Measurements from ENCODE around the gene PDE6B. TPM values are rescaled to one million over a fixed set of nuclear protein-coding genes. Genes with fewer than 3 reads are reported as not detected.

Gene PDE6B
- total and polyA plus RNA-seq, 2 of the 13 experiments (the other 11 are each of a cell fraction or from before 2014, with no cell fraction given): 0.38 to 0.40 TPM

- TF ChIP-seq ZNF687 (CRISPR knock-in tag; IDR thresholded peaks at IDR 0.05) (no peak), ZNF75D (CRISPR knock-in tag; IDR thresholded peaks at IDR 0.05; ENCODE audit: borderline replicate concordance) (peak; percentile 83; the same call in 1 of the 2 replicates), ZNF672 (CRISPR knock-in tag; IDR thresholded peaks at IDR 0.05) (no peak)
Measured at GRCh38 chr4:617644-618641, 7.4 kb upstream of the PDE6B start (continued).

GRCh38 chr4:620201-620600 lies 5.2 kb upstream of the PDE6B start:
- CTCF ChIA-PET (ENCODE audit: low intra/inter-chr PET ratio, low total read pairs): no interaction called here
- FAIRE-seq: no peak
- TF ChIP-seq DNMT3B (CRISPR knock-in tag; conservative IDR thresholded peaks at IDR 0.05) (no peak), DPF2 (CRISPR knock-in tag; IDR thresholded peaks at IDR 0.05; ENCODE audit: borderline replicate concordance, low read depth) (no peak), IKZF1 (IDR thresholded peaks at IDR 0.05) (no peak), MIER2 (CRISPR knock-in tag; IDR thresholded peaks at IDR 0.05) (no peak), ZBTB33 (CRISPR knock-in tag; IDR thresholded peaks at IDR 0.05) (no peak), ZNF788 (CRISPR knock-in tag; IDR thresholded peaks at IDR 0.05; ENCODE audit: borderline replicate concordance) (no peak), ZKSCAN8 (CRISPR knock-in tag; IDR thresholded peaks at IDR 0.05; ENCODE audit: borderline replicate concordance) (no peak)
- TF ChIP-seq, protein P1, sequence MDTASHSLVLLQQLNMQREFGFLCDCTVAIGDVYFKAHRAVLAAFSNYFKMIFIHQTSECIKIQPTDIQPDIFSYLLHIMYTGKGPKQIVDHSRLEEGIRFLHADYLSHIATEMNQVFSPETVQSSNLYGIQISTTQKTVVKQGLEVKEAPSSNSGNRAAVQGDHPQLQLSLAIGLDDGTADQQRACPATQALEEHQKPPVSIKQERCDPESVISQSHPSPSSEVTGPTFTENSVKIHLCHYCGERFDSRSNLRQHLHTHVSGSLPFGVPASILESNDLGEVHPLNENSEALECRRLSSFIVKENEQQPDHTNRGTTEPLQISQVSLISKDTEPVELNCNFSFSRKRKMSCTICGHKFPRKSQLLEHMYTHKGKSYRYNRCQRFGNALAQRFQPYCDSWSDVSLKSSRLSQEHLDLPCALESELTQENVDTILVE (CRISPR knock-in tag; IDR thresholded peaks at IDR 0.05): no peak
- TF ChIP-seq, protein P2, sequence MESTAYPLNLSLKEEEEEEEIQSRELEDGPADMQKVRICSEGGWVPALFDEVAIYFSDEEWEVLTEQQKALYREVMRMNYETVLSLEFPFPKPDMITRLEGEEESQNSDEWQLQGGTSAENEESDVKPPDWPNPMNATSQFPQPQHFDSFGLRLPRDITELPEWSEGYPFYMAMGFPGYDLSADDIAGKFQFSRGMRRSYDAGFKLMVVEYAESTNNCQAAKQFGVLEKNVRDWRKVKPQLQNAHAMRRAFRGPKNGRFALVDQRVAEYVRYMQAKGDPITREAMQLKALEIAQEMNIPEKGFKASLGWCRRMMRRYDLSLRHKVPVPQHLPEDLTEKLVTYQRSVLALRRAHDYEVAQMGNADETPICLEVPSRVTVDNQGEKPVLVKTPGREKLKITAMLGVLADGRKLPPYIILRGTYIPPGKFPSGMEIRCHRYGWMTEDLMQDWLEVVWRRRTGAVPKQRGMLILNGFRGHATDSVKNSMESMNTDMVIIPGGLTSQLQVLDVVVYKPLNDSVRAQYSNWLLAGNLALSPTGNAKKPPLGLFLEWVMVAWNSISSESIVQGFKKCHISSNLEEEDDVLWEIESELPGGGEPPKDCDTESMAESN (CRISPR knock-in tag; conservative IDR thresholded peaks at IDR 0.05): no peak

More at GRCh38 chr4:620201-620600, 5.2 kb upstream of the PDE6B start:
- intact Hi-C loops (cut with micrococcal nuclease; ENCODE audit: unreplicated experiment): no loop called here
- H3K4me1 ChIP-seq (ENCODE audit: insufficient read depth, low read length): no peaks in the 10 kb centered on the region
- H2AFZ ChIP-seq (ENCODE audit: low read length): no peak overlapping the region
- no peaks in the 10 kb centered on the region for H4K20me1 ChIP-seq (ENCODE audit: insufficient read depth, low read length)
- POLR2A ChIA-PET: no interaction called here
- no peak overlapping the region for H3K4me2 ChIP-seq (ENCODE audit: low read depth, low read length)
- no peaks in the 10 kb centered on the region for H3K9me3 ChIP-seq (ENCODE audit: low read length)
- H3K36me3 ChIP-seq (replicated peaks in 1 of 2; ENCODE audit: control insufficient read depth in 1 of 2, insufficient read depth in 2 of 2, low read length in 2 of 2): no peaks in the 10 kb centered on the region
- no TSS peak for BruUV-seq (replicated peaks)
- H3K27me3 ChIP-seq (ENCODE audit: control insufficient read depth in 1 of 2, insufficient read depth in 2 of 2, low read length in 2 of 2): peaks cover 5 to 51% of the 10 kb centered on the region in 2 experiments; a peak in 4 of 5 replicates
- 7% methylated on average over 11 of the region's 11 CpGs for WGBS (ENCODE audit: low lambda C conversion rate)
- ATAC-seq (no peak), DNase-seq (ENCODE audit: low spot score) (no peak)
- H3K79me2 ChIP-seq (ENCODE audit: insufficient read depth, low read length): no peaks in the 10 kb centered on the region
- in situ Hi-C loops (cut with HindIII; ENCODE audit: extremely low pct_ligation_motif_present, low pct_unique_long_range_greater_than_20kb): no loop called here
- H3K9ac ChIP-seq (ENCODE audit: insufficient read depth, low read depth, low read length): no peak overlapping the region
- H3K27ac ChIP-seq (ENCODE audit: extremely low read length, insufficient read depth, low read length): no peak overlapping the region
- no peak overlapping the region for H3K4me3 ChIP-seq (replicated peaks in 1 of 3; ENCODE audit: insufficient read depth in 1 of 3, low read depth in 2 of 3, low read length in 3 of 3)
